ENCODE results near the gene LY86. TPM values are rescaled to one million over a fixed set of nuclear protein-coding genes. Genes with fewer than 3 reads are reported as not detected.

The LY86 gene
- total RNA-seq, 3 donors from 2014 or later = 1.2 to 2.8 (median 1.6) TPM

GRCh38 chr6:6614983-6615349 lies 26.4 kb downstream of the LY86 start:
- intact Hi-C loops (cut with DNase I, micrococcal nuclease) = no loop called here

GRCh38 chr6:6616656-6617055 lies 28.1 kb downstream of the LY86 start:
- no peak for TF ChIP-seq CTCF (IDR thresholded peaks at IDR 0.05)
- Histone ChIP-seq H3K4me1 (ENCODE audit: low read depth) (no peaks in the 10 kb centered on the region), H3K9me3 (no peaks in the 10 kb centered on the region), H3K36me3 (ENCODE audit: low read depth) (no peaks in the 10 kb centered on the region), H3K4me3 (no peak overlapping the region)
- intact Hi-C loops (cut with DNase I, micrococcal nuclease) = no loop called here
- ATAC-seq (no peak), DNase-seq (no peak)

More at GRCh38 chr6:6614983-6615349, 26.4 kb downstream of the LY86 start:
- TF ChIP-seq CTCF (IDR thresholded peaks at IDR 0.05) = no peak
- Histone ChIP-seq H3K4me1 (ENCODE audit: low read depth) (no peaks in the 10 kb centered on the region), H3K36me3 (ENCODE audit: low read depth) (no peaks in the 10 kb centered on the region), H3K4me3 (no peak overlapping the region), H3K9me3 (no peaks in the 10 kb centered on the region)
- no peak for ATAC-seq
- no peak for DNase-seq

DNA sequence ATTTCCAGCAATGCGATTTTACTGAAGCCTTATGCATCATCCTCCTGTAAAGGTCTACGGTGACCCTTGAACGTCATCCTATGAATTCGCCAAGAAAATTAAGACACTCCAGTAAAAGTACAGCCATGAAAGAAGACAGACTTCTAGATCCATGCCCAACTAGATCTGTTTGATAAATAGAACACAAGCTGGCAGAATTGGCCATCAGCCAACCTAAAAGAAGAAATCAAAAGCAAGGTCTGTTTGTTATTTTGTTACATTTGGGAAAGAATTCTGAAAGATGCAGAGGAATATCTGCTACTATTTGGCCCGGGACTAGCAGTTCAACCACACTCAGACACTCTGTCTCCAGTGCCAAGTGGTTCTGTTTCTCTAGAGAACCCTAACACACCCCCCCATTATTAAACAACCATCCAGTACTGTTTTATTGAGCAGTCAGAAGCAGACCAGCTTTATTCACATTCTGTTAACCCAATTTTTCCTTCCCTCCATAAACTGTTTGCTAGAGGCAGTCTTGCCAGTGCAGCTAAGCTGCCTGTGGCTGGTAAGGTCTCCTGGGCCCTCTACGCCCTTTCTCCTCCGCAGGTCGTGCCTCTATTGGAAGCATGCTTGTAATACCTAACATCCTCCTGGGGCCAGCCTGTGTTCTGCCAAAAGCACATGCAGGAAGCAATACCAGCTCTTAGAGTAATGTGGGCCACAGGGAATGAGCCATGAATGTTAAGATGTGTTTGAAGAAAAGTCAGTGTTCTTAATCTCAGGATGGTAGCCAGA lies 30.7 kb downstream of the LY86 start:
- no peak for ATAC-seq
- intact Hi-C loops (cut with DNase I, micrococcal nuclease) = no loop called here
- no peaks in the 10 kb centered on the region for H3K36me3 ChIP-seq (ENCODE audit: low read depth)
- H3K4me1 ChIP-seq (ENCODE audit: low read depth) = no peaks in the 10 kb centered on the region
- no peak for TF ChIP-seq CTCF (IDR thresholded peaks at IDR 0.05)
- no peak for DNase-seq
- H3K9me3 ChIP-seq = no peaks in the 10 kb centered on the region
- H3K4me3 ChIP-seq = no peak overlapping the region

DNA sequence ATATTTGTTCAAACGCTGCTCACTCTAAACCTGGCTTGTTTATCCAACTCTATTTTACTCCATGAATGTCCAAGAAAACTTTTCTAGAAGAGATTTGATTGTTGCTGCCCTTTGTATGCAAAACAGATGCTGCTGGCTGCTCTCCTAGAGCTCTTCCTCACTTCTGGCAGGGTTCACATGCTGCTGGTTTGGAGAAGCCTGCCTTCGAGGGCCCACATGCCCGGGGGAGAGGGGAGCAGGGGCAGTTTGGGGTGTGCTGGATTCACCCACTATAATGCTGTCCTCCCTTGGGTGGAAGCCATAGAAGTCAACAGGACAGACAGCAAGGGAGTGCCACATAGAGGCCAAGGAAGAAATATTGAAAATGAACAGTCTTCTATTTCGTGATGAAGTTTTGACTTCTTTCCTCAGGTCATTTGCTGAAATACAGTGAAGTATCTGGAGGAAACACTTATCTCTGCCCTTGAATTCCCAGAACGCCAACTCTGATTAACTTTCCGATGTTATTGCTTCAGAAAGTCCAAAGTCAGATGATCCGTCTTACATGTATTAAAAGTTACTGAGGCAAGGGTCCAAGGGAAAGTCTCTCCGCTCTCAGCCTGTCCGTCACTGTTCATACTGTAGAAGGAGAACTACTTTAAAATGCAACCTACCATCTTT lies 32.4 kb downstream of the LY86 start:
- intact Hi-C loops (cut with DNase I, micrococcal nuclease) = no loop called here
- Histone ChIP-seq H3K4me1 (ENCODE audit: low read depth) (no peaks in the 10 kb centered on the region), H3K9me3 (no peaks in the 10 kb centered on the region), H3K4me3 (no peak overlapping the region), H3K36me3 (ENCODE audit: low read depth) (no peaks in the 10 kb centered on the region)
- no peak for TF ChIP-seq CTCF (IDR thresholded peaks at IDR 0.05)
- DNase-seq = no peak
- no peak for ATAC-seq

DNA sequence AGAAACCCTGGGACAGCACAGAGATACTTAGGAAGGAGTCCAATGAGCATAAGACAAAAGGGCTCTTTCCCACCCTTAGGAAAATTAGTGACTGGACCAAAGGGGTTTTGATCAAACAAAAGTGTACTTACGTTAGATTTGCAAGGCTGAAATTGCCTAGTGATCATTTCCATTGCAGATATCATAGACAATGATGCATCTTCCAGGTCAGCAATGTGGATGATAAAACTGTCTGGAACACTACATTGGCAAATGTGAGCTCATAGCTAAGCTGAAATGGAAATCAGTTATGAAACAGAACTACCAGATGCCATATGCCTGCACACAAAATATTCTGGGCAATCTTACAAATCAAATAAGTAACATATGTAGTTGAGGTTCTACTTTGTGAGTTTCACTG lies 34.0 kb downstream of the LY86 start:
- Histone ChIP-seq H3K9me3 (no peaks in the 10 kb centered on the region), H3K4me1 (ENCODE audit: low read depth) (no peaks in the 10 kb centered on the region), H3K4me3 (no peak overlapping the region), H3K36me3 (ENCODE audit: low read depth) (no peaks in the 10 kb centered on the region)
- TF ChIP-seq CTCF (IDR thresholded peaks at IDR 0.05) = no peak
- DNase-seq = no peak
- intact Hi-C loops (cut with DNase I, micrococcal nuclease) = no loop called here
- ATAC-seq = no peak

Measured in mucosa of descending colon (tissue), 3 donors.